DMS114 treated with DMSO at 0.1 percent for 48 hours (cell line): Measurements from ENCODE around the gene CENPX.

Experiments used
- DNase-seq: peaks from one replicate; lab custom pipeline; 2025; ENCODE audit not compliant: unreplicated experiment; lab: John Stamatoyannopoulos, UW

Gene CENPX

GRCh38 chr17:82013341-82013740 is 9.3 kb downstream of the CENPX start:
- DNase-seq: no peak

GRCh38 chr17:82012640-82013295 is 9.9 kb downstream of the CENPX start:
- DNase-seq: no peak

GRCh38 chr17:82012261-82012639 is 10.4 kb downstream of the CENPX start:
- DNase-seq: no peak

GRCh38 chr17:82011617-82012187 is 11.0 kb downstream of the CENPX start:
- DNase-seq: no peak

GRCh38 chr17:82010575-82011525 is 11.8 kb downstream of the CENPX start:
- no peak for DNase-seq

GRCh38 chr17:82009413-82009812 is 13.3 kb downstream of the CENPX start:
- no peak for DNase-seq

GRCh38 chr17:82008941-82009405 is 13.7 kb downstream of the CENPX start:
- no peak for DNase-seq

- no peak for DNase-seq
These were observed 14.3 kb downstream of the CENPX start for GRCh38 chr17:82008258-82008940.

GRCh38 chr17:82007495-82008257 is 15.0 kb downstream of the CENPX start:
- DNase-seq: no peak

- DNase-seq: no peak
These were observed 15.5 kb downstream of the CENPX start for GRCh38 chr17:82007228-82007494.

- no peak for DNase-seq
These were observed 16.0 kb downstream of the CENPX start for GRCh38 chr17:82006468-82007227.

- DNase-seq: no peak
These were observed 16.9 kb downstream of the CENPX start for GRCh38 chr17:82005701-82006348.

GRCh38 chr17:82004517-82005455 is 17.9 kb downstream of the CENPX start:
- no peak for DNase-seq

- DNase-seq: no peak
These were observed 19.0 kb downstream of the CENPX start for GRCh38 chr17:82003411-82004381.

GRCh38 chr17:82001571-82002056 is 21.1 kb downstream of the CENPX start:
- no peak for DNase-seq

GRCh38 chr17:82000803-82001570 is 21.7 kb downstream of the CENPX start:
- no peak for DNase-seq
